GM23338 (cell line): ENCODE data around the gene ADAMTS17. TPM values are rescaled to one million over a fixed set of nuclear protein-coding genes. Genes with fewer than 3 reads are reported as not detected.

Experiments used
- ATAC-seq: fragments of 200-7000 bp; cut with Tn5 transposase; 3 replicates; pipeline ENCODE4 v1.9.1; 2020
- DNase-seq: peaks from one replicate; pipeline ENCODE4 v3.0.0-alpha.2; 2015; ENCODE audit warnings: low spot score
- H2AFZ ChIP-seq: fragments of 200-600 bp; sonication (generic); 2 replicates; pipeline ENCODE4 v1.8.0; 2016; ENCODE audit warnings: antibody characterized with exemption, mild to moderate bottlenecking, moderate library complexity
- H3F3A ChIP-seq: fragments of 200-600 bp; sonication (generic); replicated peaks from 2 replicates; pipeline ENCODE4 v1.8.0; 2017; ENCODE audit warnings: antibody characterized with exemption, mixed run types, low read depth
- H3K27ac ChIP-seq: fragments of 200-600 bp; sonication (generic); 2 replicates; pipeline ENCODE4 v1.6.1; 2016; ENCODE audit warnings: low read depth
- H3K27me3 ChIP-seq: fragments of 200-600 bp; sonication (generic); 2 replicates; pipeline ENCODE4 v1.8.0; 2016; ENCODE audit warnings: mild to moderate bottlenecking, mixed run types, moderate library complexity; ENCODE audit not compliant: insufficient read depth
- H3K36me3 ChIP-seq: fragments of 200-600 bp; sonication (generic); 2 replicates; pipeline ENCODE4 v1.8.0; 2016; ENCODE audit warnings: mild to moderate bottlenecking; ENCODE audit not compliant: insufficient read depth
- H3K4me1 ChIP-seq: fragments of 200-600 bp; sonication (generic); 2 replicates; pipeline ENCODE4 v1.8.0; 2016; ENCODE audit warnings: mild to moderate bottlenecking, moderate library complexity; ENCODE audit not compliant: insufficient read depth
- H3K4me2 ChIP-seq: fragments of 200-600 bp; sonication (generic); 2 replicates; pipeline ENCODE4 v1.7.1; 2017; ENCODE audit warnings: mixed run types
- H3K4me3 ChIP-seq: fragments of 200-600 bp; sonication (generic); 2 replicates; pipeline ENCODE4 v1.6.1; 2016; ENCODE audit warnings: mixed run types
- H3K79me2 ChIP-seq: fragments of 200-600 bp; sonication (generic); replicated peaks from 2 replicates; pipeline ENCODE4 v1.8.0; 2017; ENCODE audit warnings: mild to moderate bottlenecking; ENCODE audit not compliant: insufficient read depth
- H3K9me2 ChIP-seq: fragments of 200-600 bp; sonication (generic); 2 replicates; pipeline ENCODE4 v1.8.0; 2017; ENCODE audit not compliant: insufficient read depth
- H4K20me1 ChIP-seq: fragments of 200-600 bp; sonication (generic); replicated peaks from 2 replicates; pipeline ENCODE4 v1.8.0; 2017; ENCODE audit warnings: mild to moderate bottlenecking; ENCODE audit not compliant: insufficient read depth
- H3K27ac Mint-ChIP-seq: 2 replicates; pipeline ENCODE4 v1.8.0; 2020; ENCODE audit warnings: inconsistent platforms, mild to moderate bottlenecking, moderate library complexity, mixed read lengths
- H3K27me3 Mint-ChIP-seq: 3 replicates; pipeline ENCODE4 v1.8.0; 2022; ENCODE audit warnings: low read depth, mild to moderate bottlenecking, moderate library complexity, mixed read lengths, inconsistent platforms; ENCODE audit not compliant: insufficient read depth, poor library complexity
- H3K36me3 Mint-ChIP-seq: 3 replicates; pipeline ENCODE4 v1.8.0; 2021; ENCODE audit warnings: low read depth, mild to moderate bottlenecking, inconsistent platforms, moderate library complexity, mixed read lengths
- H3K4me1 Mint-ChIP-seq: 3 replicates; pipeline ENCODE4 v1.8.0; 2020; ENCODE audit warnings: mild to moderate bottlenecking, inconsistent platforms, mixed read lengths
- H3K4me3 Mint-ChIP-seq: 3 replicates; pipeline ENCODE4 v1.8.0; 2021; ENCODE audit warnings: moderate library complexity, mild to moderate bottlenecking, inconsistent platforms, mixed read lengths
- H3K9me3 Mint-ChIP-seq: 3 replicates; pipeline ENCODE4 v1.8.0; 2020; ENCODE audit warnings: moderate library complexity, mild to moderate bottlenecking, inconsistent platforms, mixed read lengths
- CTCF ChIP-seq, 2 experiments: fragments of 200-600 bp in 1 of 2; sonication (generic) in 1 of 2; conservative IDR thresholded peaks; 2 replicates each; pipeline versions ENCODE4 v1.5.1 to v1.6.1; 2016 to 2017; ENCODE audit warnings: antibody characterized with exemption in 2 of 2, low read depth in 2 of 2, mild to moderate bottlenecking in 2 of 2, moderate library complexity in 1 of 2
- ETS1 ChIP-seq: IDR thresholded peaks from 2 replicates; pipeline ENCODE4 v1.6.1; 2016; ENCODE audit warnings: antibody characterized with exemption
- EZH2phosphoT487 ChIP-seq: fragments of 200-600 bp; sonication (generic); IDR thresholded peaks from one replicate; pipeline ENCODE4 v1.8.1; 2018; ENCODE audit warnings: antibody characterized with exemption; ENCODE audit not compliant: unreplicated experiment
- JUNB ChIP-seq: IDR thresholded peaks from one replicate; pipeline ENCODE4 v1.6.1; 2016; ENCODE audit warnings: antibody characterized with exemption; ENCODE audit not compliant: unreplicated experiment
- NANOG ChIP-seq: IDR thresholded peaks from 2 replicates; pipeline ENCODE4 v1.6.1; 2016; ENCODE audit warnings: antibody characterized with exemption, borderline replicate concordance
- POLR2AphosphoS5 ChIP-seq: IDR thresholded peaks from 2 replicates; pipeline ENCODE4 v1.6.1; 2016; ENCODE audit warnings: antibody characterized with exemption, low read depth
- STAT1 ChIP-seq: IDR thresholded peaks from one replicate; pipeline ENCODE4 v1.6.1; 2016; ENCODE audit warnings: antibody characterized with exemption; ENCODE audit not compliant: unreplicated experiment
- ZNF114 ChIP-seq: fragments of 250-450 bp; sonication (Bioruptor Pico); IDR thresholded peaks from 2 replicates; pipeline ENCODE4 v1.5.0; 2020; ENCODE audit warnings: mild to moderate bottlenecking, moderate library complexity
- ZNF331 ChIP-seq: fragments of 250-450 bp; sonication (Bioruptor Pico); IDR thresholded peaks from 2 replicates; pipeline ENCODE4 v1.5.0; 2020; ENCODE audit warnings: low read depth, mild to moderate bottlenecking, moderate library complexity
- polyA plus RNA-seq: library from polyadenylated mRNA; unstranded; fragments of >200 nt; fragmentation: Nextera tagmentation; extraction: Ambion mirVana; gene quantifications from 2 replicates; pipeline ENCODE4 v1.2.1, GENCODE V29; 2016
- total RNA-seq: library from RNA; depleted of rRNA; stranded (reverse); fragments of >200 nt; shearing (Covaris generic); gene quantifications from 2 replicates; pipeline ENCODE4 v1.2.3, GENCODE V29; 2014
- TF ChIP-seq, protein P1 (sequence below): IDR thresholded peaks from one replicate; pipeline ENCODE4 v1.6.1; 2018; ENCODE audit warnings: antibody characterized with exemption; ENCODE audit not compliant: unreplicated experiment

Gene ADAMTS17
- total and polyA plus RNA-seq, 2 experiments from 2014 or later: 0.60 to 3.8 TPM

DNA sequence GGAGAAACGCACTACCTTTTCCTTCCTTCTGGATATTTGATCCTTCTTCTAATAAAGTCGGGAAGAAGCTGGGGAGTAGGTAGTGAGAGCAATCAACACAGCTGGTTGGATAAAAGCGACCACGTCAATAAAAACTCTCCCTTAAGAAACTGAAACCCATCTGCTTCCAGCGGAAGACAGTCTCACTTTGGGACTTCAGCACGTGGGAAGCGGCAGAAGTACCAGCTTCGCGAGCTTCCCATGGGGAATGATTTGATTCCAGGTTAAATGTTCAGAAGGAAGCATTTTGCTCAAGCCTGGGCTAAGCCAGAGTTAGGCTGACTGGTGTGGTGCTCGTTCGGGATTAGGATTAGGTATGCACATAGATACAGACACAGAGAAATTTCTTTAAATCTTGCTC is 346.2 kb downstream of the ADAMTS17 start (continued):
- TF ChIP-seq, protein P1, sequence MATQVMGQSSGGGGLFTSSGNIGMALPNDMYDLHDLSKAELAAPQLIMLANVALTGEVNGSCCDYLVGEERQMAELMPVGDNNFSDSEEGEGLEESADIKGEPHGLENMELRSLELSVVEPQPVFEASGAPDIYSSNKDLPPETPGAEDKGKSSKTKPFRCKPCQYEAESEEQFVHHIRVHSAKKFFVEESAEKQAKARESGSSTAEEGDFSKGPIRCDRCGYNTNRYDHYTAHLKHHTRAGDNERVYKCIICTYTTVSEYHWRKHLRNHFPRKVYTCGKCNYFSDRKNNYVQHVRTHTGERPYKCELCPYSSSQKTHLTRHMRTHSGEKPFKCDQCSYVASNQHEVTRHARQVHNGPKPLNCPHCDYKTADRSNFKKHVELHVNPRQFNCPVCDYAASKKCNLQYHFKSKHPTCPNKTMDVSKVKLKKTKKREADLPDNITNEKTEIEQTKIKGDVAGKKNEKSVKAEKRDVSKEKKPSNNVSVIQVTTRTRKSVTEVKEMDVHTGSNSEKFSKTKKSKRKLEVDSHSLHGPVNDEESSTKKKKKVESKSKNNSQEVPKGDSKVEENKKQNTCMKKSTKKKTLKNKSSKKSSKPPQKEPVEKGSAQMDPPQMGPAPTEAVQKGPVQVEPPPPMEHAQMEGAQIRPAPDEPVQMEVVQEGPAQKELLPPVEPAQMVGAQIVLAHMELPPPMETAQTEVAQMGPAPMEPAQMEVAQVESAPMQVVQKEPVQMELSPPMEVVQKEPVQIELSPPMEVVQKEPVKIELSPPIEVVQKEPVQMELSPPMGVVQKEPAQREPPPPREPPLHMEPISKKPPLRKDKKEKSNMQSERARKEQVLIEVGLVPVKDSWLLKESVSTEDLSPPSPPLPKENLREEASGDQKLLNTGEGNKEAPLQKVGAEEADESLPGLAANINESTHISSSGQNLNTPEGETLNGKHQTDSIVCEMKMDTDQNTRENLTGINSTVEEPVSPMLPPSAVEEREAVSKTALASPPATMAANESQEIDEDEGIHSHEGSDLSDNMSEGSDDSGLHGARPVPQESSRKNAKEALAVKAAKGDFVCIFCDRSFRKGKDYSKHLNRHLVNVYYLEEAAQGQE: no peak
- TF ChIP-seq EZH2phosphoT487: no peak
- TF ChIP-seq ZNF331 (CRISPR knock-in tag): no peak
- no peak for TF ChIP-seq NANOG

DNA sequence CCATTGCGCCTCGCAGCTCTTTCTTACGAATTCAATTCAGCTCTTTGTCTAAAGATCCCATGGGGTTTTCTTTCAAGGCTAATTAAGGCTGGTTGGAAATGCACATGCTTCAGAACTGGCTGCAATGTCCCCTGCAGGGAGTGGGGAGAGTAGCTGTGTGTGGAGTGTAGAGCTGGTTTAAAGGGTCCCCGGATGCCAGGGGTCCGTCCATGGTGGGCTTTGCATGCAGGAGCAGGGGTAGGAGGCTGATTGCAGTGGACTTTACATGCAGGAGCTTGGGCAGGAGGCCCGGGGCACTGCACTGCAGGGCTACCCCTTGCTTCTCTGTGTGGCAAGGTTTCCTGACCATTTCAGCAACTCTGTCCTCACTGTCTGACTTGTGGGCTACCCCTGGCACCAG is 346.9 kb downstream of the ADAMTS17 start:
- H3K4me1 Mint-ChIP-seq: peaks cover 32% of the 10 kb centered on the region
- H3K4me2 ChIP-seq: peak overlapping the region; percentile 53
- TF ChIP-seq ZNF114 (CRISPR knock-in tag) (no peak), JUNB (no peak), EZH2phosphoT487 (no peak), CTCF (conservative IDR thresholded peaks at IDR 0.05; ENCODE audit: low read depth in 2 of 2) (no peak), POLR2AphosphoS5 (no peak), ETS1 (no peak), NANOG (no peak), STAT1 (no peak)
- TF ChIP-seq, protein P1: no peak

More for the DNA sequence above, 346.9 kb downstream of the ADAMTS17 start:
- H3K9me2 ChIP-seq: no peaks in the 10 kb centered on the region
- Mint-ChIP-seq H3K27ac (peak overlapping the region; percentile 63; the same call in 1 of the 2 replicates), H3K27me3 (peaks cover 8% of the 10 kb centered on the region), H3K36me3 (no peaks in the 10 kb centered on the region), H3K4me3 (no peak overlapping the region), H3K9me3 (no peaks in the 10 kb centered on the region)
- no peaks in the 10 kb centered on the region for H3K27me3 ChIP-seq
- H4K20me1 ChIP-seq: no peaks in the 10 kb centered on the region
- peak overlapping the region; percentile 86 for H2AFZ ChIP-seq
- H3K79me2 ChIP-seq: no peaks in the 10 kb centered on the region
- ATAC-seq (peak; percentile 89), DNase-seq (peak; percentile 70)
- no peak overlapping the region for H3K27ac ChIP-seq
- no peaks in the 10 kb centered on the region for H3K36me3 ChIP-seq
- H3F3A ChIP-seq: no peaks in the 10 kb centered on the region
- no peak overlapping the region for H3K4me3 ChIP-seq
- peaks cover 24% of the 10 kb centered on the region for H3K4me1 ChIP-seq
